ELR (cell line): ENCODE measurements around the gene C9orf78.
A peak's percentile ranks its signal among the peaks of the same experiment; 100 is the strongest.

Experiments used
- DNase-seq: peaks from one replicate; pipeline ENCODE4 v3.0.0-alpha.2; 2015; ENCODE audit warnings: low read depth

C9orf78 gene

GRCh38 chr9:129867136-129868022, 32.3 kb upstream of the C9orf78 start:
- DNase-seq, result no peak

DNA sequence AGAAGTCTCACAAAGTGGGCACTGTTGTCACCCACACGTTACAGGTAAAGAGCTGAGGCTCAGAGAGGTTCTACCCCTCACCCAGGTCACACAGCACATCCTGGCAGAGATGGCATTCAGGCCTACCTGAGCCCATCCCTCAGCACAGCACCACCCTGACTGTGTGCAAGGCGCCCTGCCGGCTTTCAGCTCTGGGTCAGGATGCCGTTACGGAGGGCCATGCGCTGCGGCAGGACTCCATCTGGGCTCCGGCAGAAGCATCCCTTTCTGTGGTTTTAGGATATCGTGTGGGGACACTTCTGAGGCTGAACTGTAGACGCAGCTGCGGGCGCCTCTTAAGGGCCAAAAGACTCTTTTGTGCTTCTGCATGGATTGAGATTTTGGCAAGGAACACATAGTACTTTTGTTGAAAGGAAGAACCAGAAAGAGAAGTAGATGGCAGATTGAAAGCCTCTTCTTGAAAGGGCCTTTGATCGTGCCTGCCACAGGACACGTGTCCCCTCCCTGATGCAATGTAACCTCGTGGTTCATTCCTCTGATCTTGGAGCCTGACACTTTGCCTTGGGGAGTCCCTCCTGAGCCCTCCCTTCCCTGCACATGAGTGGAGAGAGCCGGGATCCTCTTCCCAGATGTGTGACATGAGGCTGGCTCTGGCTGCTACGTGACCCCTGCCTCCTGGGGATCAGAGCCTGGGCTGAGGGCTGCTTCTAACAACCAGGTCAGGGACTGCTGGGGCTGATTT, 31.5 kb upstream of the C9orf78 start:
- DNase-seq, result no peak

GRCh38 chr9:129865668-129866320, 30.7 kb upstream of the C9orf78 start:
- DNase-seq, result no peak

DNA sequence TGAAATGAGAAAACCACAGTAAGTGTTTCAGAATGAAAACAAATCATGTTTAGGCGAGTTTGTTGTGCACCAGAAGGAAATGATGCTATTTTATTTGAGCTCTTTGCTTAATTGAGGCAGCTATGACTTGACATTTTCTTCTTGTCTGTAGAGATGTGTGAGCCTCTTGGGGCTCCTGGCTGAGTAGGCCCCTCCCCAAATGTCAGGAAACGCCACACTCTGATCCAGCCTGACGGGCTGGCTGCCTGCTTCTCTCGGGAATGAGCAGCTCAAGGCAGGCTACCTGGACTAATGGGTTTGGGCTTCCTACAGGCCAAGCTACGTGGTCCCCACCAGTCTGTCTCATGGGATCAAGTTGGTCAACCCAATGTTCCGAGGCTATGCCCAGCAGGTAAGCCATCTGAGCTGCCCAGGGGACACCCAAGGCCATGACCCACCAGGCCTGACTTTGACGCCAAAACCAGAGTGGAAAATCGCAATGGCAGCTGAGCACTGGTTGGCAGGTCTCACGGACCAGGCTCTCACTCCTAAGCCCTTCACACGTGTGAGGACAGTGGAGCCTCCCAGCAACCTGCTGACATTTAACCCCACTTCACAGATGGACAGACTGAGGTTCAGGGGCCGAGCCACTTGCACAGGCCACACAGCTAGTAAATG, 30.0 kb upstream of the C9orf78 start:
- no peak for DNase-seq

DNA sequence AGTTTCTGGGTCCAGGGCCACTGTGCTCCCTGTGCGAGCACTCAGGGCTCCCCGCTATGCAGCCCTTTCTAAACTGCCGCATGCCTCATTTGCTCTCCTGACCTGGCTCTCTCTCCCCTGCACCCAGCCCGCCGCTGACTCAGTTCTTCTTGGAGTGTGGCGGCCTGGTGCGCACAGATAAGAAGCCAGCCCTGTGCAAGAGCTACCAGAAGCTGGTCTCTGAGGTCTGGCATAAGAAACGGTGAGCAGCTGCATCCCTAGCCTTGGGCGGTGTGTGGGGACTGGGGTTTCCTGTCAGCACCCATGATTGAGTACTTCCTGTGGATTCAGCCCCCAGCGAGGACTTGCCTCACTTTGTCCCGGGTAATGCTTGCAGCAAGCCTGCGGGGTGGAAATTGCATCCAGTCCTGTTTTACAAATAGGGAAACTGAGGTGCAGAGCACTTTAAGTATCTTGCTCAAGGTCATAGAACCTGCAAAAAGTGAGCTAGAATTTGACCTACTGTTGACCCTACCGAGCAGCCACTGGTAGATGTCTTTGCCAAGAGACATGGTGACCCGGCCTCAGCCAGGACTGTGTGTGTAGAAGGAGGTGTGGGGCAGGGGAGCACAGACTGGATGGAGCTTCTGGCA, 28.1 kb upstream of the C9orf78 start:
- DNase-seq, result peak; percentile 88

DNA sequence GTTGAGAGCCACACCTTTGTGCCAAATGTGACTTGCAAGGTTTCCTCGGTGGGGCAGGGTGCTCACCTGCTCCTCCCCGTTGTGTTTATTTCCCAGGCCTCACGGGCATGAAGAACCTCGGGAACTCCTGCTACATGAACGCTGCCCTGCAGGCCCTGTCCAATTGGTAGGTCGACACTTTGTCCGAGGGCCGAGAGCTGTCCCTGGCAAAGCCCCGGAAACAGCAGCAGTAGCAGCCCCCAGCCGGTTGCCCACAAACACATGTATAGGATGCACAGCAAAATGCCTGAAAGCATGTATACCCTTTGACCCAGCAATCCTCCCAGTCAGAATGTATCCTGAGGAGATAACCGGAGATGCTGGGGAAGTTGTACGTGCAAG, 26.4 kb upstream of the C9orf78 start:
- no peak for DNase-seq

GRCh38 chr9:129860653-129861446, 25.8 kb upstream of the C9orf78 start:
- no peak for DNase-seq

- no peak for DNase-seq
Measured at GRCh38 chr9:129858167-129858962, 23.3 kb upstream of the C9orf78 start.

DNA sequence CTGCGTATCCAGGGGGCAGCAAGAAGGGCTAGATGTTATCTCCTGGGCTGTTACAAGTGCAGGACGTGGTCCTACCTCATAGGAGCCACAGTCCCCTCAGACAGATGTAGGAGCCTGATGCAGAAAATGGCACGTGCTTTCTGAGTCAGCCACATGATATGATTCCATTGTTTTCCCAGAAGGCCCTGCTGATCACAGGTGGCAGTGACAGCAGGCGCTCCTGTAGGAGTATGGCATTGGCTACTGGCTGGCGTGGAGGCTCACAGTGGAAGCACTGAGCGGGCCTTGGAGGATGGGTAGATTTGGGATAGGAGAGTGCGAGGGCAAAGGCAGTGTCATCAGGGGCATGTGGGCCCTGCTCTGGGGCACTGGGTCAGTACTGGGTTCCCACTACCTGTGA, 22.1 kb upstream of the C9orf78 start:
- no peak for DNase-seq

- no peak for DNase-seq
Measured at GRCh38 chr9:129854588-129855110, 19.6 kb upstream of the C9orf78 start.

DNA sequence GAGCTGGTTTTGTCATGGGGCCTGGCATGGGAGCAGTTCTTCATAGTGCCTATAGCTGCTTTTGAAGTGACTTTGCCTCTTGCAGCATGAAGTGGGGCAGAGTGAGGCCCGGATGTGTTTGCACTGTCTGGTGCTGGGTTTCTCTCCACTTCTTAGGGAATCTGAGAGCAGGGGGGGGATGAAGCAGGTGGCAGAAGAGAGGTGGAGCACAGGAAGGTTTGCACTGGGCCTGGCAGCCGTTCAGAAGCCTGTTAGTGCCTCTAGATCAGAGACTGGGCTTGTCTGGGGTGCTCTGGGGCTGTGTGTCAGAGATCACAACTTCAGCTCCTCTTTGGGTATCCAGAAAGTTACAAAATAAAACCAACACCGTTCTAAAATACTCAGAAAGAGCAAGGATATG, 18.5 kb upstream of the C9orf78 start:
- no peak for DNase-seq

- DNase-seq, result no peak
Measured at GRCh38 chr9:129852579-129852978, 17.5 kb upstream of the C9orf78 start.

- DNase-seq, result no peak
Measured at GRCh38 chr9:129851821-129852220, 16.7 kb upstream of the C9orf78 start.

- no peak for DNase-seq
Measured at GRCh38 chr9:129850821-129851550, 15.9 kb upstream of the C9orf78 start.

DNA sequence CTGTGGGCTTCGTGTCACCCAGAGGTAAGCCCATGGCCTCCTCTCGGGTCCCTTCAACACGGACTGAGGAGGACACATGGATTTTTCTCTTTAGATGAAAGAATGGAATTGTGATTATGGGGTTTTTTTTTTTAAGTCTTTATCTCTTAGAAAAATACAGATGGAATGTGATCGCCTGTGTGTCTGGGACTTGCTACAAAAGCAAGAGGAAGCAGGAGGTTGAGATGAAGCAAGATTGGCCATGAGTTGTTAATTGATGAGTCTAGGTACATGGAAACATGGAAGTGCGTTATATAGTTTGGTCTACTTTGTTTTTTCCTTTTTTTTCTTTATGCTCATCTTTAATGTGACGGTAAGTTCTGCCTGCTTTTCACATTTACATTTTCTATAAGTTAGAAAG, 14.8 kb upstream of the C9orf78 start:
- no peak for DNase-seq

DNA sequence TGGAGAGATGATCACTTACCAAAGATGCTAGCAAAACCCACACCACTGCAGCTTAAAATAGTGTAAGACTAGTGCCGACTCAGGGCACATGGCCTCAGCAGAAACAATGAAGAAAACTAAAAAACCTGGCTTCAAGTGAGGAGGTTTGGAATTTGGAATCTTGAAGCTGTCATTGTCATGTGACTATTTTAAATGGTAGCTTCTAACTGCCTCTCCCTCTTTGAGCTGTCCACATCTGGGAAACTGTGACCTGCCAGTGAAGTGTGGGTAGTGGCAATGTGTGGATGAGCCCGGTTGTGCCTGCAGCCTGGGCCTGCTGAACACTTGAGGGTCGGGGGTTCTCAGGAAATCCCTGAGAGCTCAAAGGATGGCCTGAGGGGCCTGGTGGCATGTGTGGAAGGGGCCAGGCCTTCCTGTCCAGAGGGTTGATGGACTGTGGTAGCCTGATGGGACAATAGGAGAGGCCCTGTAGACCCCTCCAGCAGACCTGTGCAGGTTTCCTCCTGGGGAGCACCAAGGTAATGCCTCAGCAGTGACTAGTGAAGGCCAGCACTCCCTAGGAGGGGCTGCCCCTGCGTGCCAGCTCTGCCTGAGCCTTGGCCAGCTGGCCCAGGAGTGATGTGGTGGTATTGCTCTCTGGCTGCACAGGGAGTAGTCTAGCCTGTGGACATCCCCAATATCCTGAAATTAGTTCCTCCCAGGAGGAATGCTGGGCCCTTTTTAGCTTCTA, 13.8 kb upstream of the C9orf78 start:
- no peak for DNase-seq

- DNase-seq, result no peak
Measured at GRCh38 chr9:129845373-129845772, 10.3 kb upstream of the C9orf78 start.

DNA sequence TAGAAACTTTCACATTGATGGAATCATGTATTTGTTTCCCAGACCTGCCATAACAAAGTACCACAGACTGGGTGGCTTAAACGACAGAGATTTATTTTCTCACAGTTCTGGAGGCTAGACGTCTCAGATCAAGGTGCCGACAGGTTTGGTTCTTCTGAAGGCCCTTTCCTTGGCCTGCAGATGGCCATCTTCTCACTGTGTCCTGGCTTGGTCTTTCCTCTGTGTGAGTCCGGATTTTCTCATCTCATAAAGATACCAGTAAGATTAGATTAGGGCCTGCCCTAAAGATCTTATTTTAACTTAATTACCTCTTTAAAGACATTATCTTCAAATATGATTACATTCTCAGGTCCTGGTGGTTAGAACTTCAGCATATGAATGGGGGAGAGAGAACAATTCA, 6.0 kb upstream of the C9orf78 start:
- DNase-seq, result no peak

DNA sequence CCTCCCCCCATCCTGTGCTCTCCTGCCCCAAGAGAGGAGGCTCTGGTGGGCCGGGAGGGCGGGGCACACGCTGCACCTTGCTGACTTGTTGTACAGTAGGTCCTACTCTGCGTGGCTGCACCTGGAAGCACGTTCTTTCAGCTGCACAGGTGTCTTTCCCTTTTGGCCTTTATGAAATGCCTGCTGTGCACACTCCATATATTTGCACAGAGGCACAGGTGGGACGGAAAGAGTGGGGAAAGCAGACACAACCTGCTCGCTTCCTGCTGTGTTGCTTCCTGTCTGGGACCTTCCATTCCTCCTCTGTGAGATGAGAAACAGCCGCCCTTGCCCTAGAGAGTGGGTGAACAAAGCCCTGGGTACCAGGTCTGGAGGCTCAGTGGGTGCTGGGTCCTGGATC, 5.0 kb upstream of the C9orf78 start:
- no peak for DNase-seq
